ENCODE data around the gene BDKRB1.

The BDKRB1 gene

GRCh38 chr14:96263347-96264199 lies 7.6 kb downstream of the BDKRB1 start:
- no peak for DNase-seq

DNA sequence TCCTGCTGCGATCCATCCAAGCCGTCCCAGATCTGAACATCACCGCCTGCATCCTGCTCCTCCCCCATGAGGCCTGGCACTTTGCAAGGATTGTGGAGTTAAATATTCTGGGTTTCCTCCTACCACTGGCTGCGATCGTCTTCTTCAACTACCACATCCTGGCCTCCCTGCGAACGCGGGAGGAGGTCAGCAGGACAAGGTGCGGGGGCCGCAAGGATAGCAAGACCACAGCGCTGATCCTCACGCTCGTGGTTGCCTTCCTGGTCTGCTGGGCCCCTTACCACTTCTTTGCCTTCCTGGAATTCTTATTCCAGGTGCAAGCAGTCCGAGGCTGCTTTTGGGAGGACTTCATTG lies 8.2 kb downstream of the BDKRB1 start:
- DNase-seq, result no peak

- no peak for DNase-seq
These were observed 8.8 kb downstream of the BDKRB1 start for GRCh38 chr14:96264853-96265252.

- no peak for DNase-seq
These were observed 9.5 kb downstream of the BDKRB1 start for GRCh38 chr14:96265383-96266095.

DNA sequence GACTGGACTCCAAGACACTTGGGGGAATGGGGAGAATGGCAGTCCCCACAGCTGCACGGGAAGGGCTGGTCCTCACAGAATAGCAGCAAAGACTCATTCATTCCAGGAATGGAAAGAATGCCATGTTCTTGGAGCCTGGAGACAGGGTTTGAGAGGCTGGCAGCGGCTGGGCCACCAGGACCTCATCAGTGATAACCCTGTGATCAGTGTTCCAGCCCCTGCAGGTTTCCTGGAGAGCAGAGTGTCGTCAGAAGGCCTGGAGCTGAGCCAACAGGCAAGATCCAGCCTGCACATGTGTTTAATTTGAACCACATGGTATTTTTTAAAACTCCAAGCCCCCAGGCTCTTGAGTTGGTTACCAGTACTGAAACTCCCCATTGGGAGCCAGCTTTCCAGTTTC lies 11.3 kb downstream of the BDKRB1 start:
- DNase-seq, result no peak

GRCh38 chr14:96267916-96268315 lies 11.9 kb downstream of the BDKRB1 start:
- DNase-seq, result no peak

DNA sequence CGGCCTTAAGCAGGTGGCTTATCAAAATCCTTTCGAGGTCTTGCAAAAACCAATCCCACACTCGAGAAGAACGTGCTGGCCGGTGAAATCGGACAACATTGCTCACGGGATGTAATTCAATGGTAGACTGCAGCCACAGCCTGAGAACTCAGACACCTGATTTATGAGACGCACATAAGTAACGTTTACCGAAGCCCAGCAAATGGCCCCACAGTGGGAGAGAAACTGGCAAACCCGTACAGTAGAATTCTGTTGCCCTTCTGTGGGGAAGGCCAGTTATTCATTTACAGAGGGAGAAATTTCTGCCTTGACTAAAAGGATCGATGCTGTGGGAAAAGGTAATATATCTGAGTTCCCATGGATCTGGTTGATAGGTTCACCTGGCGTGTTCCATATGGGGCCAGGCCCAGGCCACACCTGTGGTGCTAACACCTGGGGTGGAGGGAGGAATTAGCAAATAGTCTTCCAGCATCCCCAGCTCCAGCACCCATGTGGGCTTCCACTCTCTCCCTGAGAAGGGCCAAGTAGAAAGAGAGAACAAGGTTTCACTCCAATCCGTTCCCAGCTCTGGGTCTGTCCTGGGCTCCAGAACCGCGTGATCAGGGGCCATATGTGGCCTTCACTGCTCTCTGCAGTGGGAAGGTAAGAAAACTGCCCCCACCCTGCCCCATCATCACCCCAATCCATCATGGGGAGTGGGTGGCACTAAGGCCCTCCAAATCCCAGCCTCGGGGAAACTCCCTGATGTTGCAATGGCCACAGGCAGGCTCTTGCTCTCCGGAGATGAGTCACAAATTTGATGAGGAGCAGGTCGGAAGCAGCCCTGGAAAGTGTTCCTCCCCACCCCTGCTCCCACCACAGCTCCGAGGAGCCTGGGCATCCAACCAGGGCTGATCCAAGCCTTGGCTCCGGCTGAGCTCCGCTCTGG lies 12.7 kb downstream of the BDKRB1 start:
- no peak for DNase-seq

- no peak for DNase-seq
These were observed 13.3 kb downstream of the BDKRB1 start for GRCh38 chr14:96269359-96269710.

GRCh38 chr14:96270565-96271420 lies 14.8 kb downstream of the BDKRB1 start:
- DNase-seq, result no peak

GRCh38 chr14:96271421-96271762 lies 15.4 kb downstream of the BDKRB1 start:
- no peak for DNase-seq

- no peak for DNase-seq
These were observed 16.9 kb downstream of the BDKRB1 start for GRCh38 chr14:96272777-96273473.

GRCh38 chr14:96273629-96274028 lies 17.6 kb downstream of the BDKRB1 start:
- no peak for DNase-seq

- no peak for DNase-seq
These were observed 18.1 kb downstream of the BDKRB1 start for GRCh38 chr14:96274122-96274521.

DNA sequence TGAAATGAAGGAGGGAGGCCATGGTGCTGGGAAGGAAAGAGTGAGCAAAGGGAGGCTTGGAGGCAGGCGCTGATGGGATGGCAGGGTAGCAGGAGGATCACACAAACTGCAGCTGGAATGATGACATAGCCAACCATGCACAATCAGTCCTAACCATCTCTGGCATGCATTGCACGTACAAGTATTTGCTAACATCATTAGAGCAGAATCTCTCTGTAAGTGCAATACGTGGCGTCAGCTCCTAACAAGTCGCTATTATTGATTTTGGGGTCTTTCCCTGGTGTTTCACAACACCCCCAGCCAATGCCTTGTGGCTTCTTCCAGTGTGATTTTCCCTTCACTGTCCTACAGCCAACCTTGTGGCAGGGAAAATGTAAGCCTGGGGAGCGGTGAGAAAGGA lies 18.5 kb downstream of the BDKRB1 start:
- DNase-seq, result no peak

GRCh38 chr14:96275177-96276112 lies 19.4 kb downstream of the BDKRB1 start:
- DNase-seq, result peak; percentile 43

GRCh38 chr14:96277890-96278289 lies 21.9 kb downstream of the BDKRB1 start:
- DNase-seq, result no peak

- DNase-seq, result no peak
These were observed 23.6 kb downstream of the BDKRB1 start for GRCh38 chr14:96279564-96279963.

DNA sequence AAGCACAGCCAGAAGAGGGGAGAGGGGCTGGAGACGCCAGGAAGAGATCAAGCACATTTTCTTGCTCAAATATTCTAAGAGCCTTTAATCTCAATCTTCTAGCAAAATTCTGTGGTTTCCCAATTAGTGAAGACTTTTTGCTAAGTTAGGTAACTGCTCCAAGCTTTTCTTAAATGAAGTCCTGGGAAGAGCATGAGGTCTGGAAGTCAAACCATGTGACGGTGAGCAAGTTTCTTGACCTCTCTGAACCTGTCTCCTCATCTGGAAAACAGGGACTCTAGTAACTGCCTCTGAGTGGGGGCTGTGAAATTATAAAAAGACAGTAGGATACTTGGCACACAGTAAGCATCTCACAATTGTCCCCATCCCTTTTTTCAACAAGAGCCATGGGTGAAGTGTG lies 24.1 kb downstream of the BDKRB1 start:
- DNase-seq, result no peak

DNA sequence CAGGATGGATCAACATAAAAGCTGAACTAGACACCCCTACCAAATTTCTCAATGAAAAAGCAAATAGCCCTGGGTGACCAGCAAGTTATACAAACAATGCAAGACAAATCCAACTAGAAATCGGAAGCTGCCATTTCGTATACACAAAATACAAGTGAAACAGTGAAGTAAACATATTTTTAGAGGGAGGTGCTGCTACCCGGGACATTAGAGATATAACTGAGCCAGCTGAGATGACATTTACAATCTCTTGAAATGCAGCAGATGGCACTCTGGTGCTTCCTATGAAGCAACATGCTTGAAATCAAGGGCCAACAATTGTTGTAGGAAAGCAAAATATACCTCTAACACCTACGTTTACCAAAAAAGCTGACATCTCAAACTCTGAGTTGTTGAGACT lies 25.5 kb downstream of the BDKRB1 start:
- DNase-seq, result no peak

- no peak for DNase-seq
These were observed 28.0 kb downstream of the BDKRB1 start for GRCh38 chr14:96284008-96284407.

DNA sequence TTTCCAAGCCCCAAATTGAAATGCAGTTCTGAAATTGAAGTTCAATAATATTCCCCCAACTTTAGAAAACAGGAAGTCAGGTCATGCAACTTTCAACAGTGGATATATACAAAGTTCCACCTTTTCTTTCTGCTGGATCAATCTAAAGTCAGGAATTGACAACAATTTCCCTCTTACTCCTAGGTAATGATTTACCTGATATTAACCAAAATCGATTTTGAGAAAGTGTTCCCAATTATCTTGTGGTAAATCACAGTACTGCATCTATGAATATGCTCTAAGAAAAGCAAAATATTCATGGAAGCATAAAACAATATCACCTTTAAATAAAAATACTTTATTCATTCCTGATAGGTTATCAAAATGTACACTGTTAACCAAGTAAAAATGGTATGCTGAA lies 28.4 kb downstream of the BDKRB1 start:
- DNase-seq, result no peak
